PFSK-1 (cell line): ENCODE data around the gene LDB2.

Source experiments
- FOXP2 ChIP-seq: optimal IDR thresholded peaks from 2 replicates; pipeline ENCODE3; 2011; ENCODE audit warnings: borderline replicate concordance, control low read depth, inconsistent platforms; ENCODE audit not compliant: insufficient read depth; ENCODE audit errors: extremely low read length, extremely low read depth
- POLR2AphosphoS5 ChIP-seq: IDR thresholded peaks from 2 replicates; pipeline ENCODE4 v1.6.1; 2012; ENCODE audit warnings: low read depth, mild to moderate bottlenecking, control low read depth, low read length, moderate library complexity
- SIN3A ChIP-seq: IDR thresholded peaks from 2 replicates; pipeline ENCODE4 v1.6.1; 2012; ENCODE audit warnings: mild to moderate bottlenecking, low read length, moderate library complexity, borderline replicate concordance; ENCODE audit not compliant: insufficient read depth
- TAF1 ChIP-seq: IDR thresholded peaks from 2 replicates; pipeline ENCODE4 v1.6.1; 2012; ENCODE audit warnings: low read length, control low read depth, borderline replicate concordance; ENCODE audit not compliant: insufficient read depth
- TF ChIP-seq, protein P1 (sequence below), 2 experiments: IDR thresholded peaks; 2 replicates each; pipeline versions ENCODE4 v1.6.1 to v1.8.0; 2011 to 2012; ENCODE audit warnings: low read depth in 2 of 2, low read length in 2 of 2, control low read depth in 1 of 2, inconsistent platforms in 1 of 2, mild to moderate bottlenecking in 1 of 2, moderate library complexity in 1 of 2; ENCODE audit not compliant: insufficient read depth in 1 of 2

LDB2 gene

DNA sequence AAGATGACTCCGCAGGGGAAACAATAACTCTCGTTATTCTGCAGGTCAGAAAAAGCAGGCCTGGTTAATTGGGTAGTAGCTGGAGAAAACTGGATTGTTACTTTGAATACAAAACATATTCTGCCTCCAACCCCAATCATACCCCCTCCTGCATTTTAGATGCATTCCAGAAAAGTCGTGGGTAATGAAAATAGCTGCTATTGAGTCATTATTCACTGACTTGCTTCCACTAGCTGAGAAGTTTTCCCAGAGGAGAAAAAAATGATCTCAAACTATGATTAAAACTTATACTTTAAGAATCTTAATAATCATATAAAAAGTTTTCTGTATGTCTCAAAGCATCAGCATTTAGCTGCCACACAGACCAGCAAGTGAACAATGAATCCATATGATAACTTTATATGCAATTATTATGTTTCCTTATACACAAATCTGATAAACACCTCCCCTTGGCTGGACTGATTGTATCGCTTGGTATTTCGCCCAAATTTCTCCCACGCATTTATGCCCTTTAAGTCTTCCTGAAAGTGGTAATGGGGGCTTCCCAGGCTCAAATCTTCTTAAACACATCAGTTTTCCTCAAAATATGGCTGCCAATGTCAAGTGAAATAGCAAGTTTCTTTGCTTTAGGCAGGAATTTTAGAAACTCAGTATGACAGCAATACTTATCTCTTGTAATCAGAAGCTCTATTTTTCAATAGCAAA, 181.0 kb downstream of the LDB2 start:
- TF ChIP-seq, protein P1, sequence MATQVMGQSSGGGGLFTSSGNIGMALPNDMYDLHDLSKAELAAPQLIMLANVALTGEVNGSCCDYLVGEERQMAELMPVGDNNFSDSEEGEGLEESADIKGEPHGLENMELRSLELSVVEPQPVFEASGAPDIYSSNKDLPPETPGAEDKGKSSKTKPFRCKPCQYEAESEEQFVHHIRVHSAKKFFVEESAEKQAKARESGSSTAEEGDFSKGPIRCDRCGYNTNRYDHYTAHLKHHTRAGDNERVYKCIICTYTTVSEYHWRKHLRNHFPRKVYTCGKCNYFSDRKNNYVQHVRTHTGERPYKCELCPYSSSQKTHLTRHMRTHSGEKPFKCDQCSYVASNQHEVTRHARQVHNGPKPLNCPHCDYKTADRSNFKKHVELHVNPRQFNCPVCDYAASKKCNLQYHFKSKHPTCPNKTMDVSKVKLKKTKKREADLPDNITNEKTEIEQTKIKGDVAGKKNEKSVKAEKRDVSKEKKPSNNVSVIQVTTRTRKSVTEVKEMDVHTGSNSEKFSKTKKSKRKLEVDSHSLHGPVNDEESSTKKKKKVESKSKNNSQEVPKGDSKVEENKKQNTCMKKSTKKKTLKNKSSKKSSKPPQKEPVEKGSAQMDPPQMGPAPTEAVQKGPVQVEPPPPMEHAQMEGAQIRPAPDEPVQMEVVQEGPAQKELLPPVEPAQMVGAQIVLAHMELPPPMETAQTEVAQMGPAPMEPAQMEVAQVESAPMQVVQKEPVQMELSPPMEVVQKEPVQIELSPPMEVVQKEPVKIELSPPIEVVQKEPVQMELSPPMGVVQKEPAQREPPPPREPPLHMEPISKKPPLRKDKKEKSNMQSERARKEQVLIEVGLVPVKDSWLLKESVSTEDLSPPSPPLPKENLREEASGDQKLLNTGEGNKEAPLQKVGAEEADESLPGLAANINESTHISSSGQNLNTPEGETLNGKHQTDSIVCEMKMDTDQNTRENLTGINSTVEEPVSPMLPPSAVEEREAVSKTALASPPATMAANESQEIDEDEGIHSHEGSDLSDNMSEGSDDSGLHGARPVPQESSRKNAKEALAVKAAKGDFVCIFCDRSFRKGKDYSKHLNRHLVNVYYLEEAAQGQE (IDR thresholded peaks at IDR 0.05; ENCODE audit: insufficient read depth in 1 of 2, low read depth in 2 of 2, low read length in 2 of 2), result no peak
- no peak for TF ChIP-seq POLR2AphosphoS5
- TF ChIP-seq TAF1, result no peak
- TF ChIP-seq SIN3A, result no peak
- TF ChIP-seq FOXP2, result no peak

- no peak for TF ChIP-seq SIN3A
- TF ChIP-seq TAF1, result no peak
- TF ChIP-seq POLR2AphosphoS5, result no peak
- no peak for TF ChIP-seq FOXP2
- TF ChIP-seq, protein P1 (IDR thresholded peaks at IDR 0.05; ENCODE audit: insufficient read depth in 1 of 2, low read depth in 2 of 2, low read length in 2 of 2), result no peak
These were observed 183.0 kb downstream of the LDB2 start for GRCh38 chr4:16715482-16715881.

GRCh38 chr4:16714191-16714590, 184.3 kb downstream of the LDB2 start:
- TF ChIP-seq, protein P1 (IDR thresholded peaks at IDR 0.05; ENCODE audit: insufficient read depth in 1 of 2, low read depth in 2 of 2, low read length in 2 of 2), result no peak
- TF ChIP-seq POLR2AphosphoS5 (no peak), FOXP2 (no peak)

- TF ChIP-seq, protein P1 (IDR thresholded peaks at IDR 0.05; ENCODE audit: insufficient read depth in 1 of 2, low read depth in 2 of 2, low read length in 2 of 2), result no peak
- no peak for TF ChIP-seq SIN3A
- no peak for TF ChIP-seq TAF1
- no peak for TF ChIP-seq FOXP2
- TF ChIP-seq POLR2AphosphoS5, result no peak
These were observed 184.7 kb downstream of the LDB2 start for GRCh38 chr4:16713696-16714095.

DNA sequence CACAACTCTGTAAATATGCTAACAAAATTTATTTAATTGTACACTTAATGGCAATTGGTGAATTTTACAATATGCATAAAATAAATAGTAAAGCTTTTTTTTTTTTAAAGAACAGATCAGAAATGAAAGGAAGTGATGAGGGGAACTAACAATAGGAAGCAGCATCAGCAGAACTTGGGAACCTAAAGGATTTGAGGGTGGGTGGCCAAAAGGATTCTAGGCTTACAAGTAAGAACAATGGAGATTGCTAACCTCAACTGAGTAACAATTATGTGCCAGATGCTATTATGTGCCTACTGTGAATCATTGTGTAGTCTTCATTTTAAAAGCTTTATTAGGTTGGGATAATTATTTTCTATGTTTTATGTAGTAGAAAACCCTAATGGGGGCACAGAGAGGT, 185.2 kb downstream of the LDB2 start:
- TF ChIP-seq SIN3A (no peak), TAF1 (no peak)
